Caco-2 (cell line): ENCODE results near the gene SLC41A2. TPM values are rescaled to one million over a fixed set of nuclear protein-coding genes. Genes with fewer than 3 reads are reported as not detected.

Experiments
- BruUV-seq: library from RNA; stranded (reverse); fragments of 400-500 nt; replicated peaks from 2 replicates; lab custom pipeline; 2021; lab: Mats Ljungman, UMichigan
- CTCF ChIA-PET: fragments of 300-600 bp; sonication (Branson Sonifier 250); formaldehyde crosslinking; loops from one replicate; lab custom pipeline; 2022; ENCODE audit warnings: antibody characterized with exemption; lab: Charles Lee
- POLR2A ChIA-PET: fragments of 300-600 bp; sonication (Branson Sonifier 250); formaldehyde crosslinking; loops from one replicate; lab custom pipeline; 2022; ENCODE audit warnings: antibody characterized with exemption; lab: Charles Lee
- DNase-seq, 2 experiments: peaks; one replicate each; pipeline versions ENCODE4 v3.0.0 to v3.0.0-alpha.2; 2020 to 2022
- H3K27me3 ChIP-seq: replicated peaks from 2 replicates; pipeline ENCODE4 v1.6.0; 2011; ENCODE audit warnings: low read length; ENCODE audit not compliant: control insufficient read depth, insufficient read depth
- H3K36me3 ChIP-seq: 2 replicates; pipeline ENCODE4 v1.5.1; 2011; ENCODE audit warnings: low read length; ENCODE audit not compliant: control insufficient read depth, insufficient read depth
- H3K4me1 ChIP-seq: fragments of 250-450 bp; sonication (Bioruptor Pico); 2 replicates; pipeline ENCODE4 v1.5.1; 2020; ENCODE audit warnings: mild to moderate bottlenecking
- H3K4me3 ChIP-seq: 2 replicates; pipeline ENCODE4 v1.5.1; 2011; ENCODE audit warnings: low read depth, mild to moderate bottlenecking, control low read depth, low read length
- H3K9me3 ChIP-seq: fragments of 250-450 bp; sonication (Bioruptor Pico); 2 replicates; pipeline ENCODE4 v1.5.1; 2020; ENCODE audit warnings: mild to moderate bottlenecking, moderate library complexity
- H3K27ac Mint-ChIP-seq: one replicate; pipeline ENCODE4 v1.8.0; 2022; ENCODE audit warnings: mixed read lengths; ENCODE audit not compliant: unreplicated experiment
- H3K27me3 Mint-ChIP-seq: one replicate; pipeline ENCODE4 v1.8.0; 2022; ENCODE audit warnings: mixed read lengths; ENCODE audit not compliant: insufficient read depth, unreplicated experiment
- H3K36me3 Mint-ChIP-seq: one replicate; pipeline ENCODE4 v1.8.0; 2022; ENCODE audit warnings: mild to moderate bottlenecking, mixed read lengths; ENCODE audit not compliant: insufficient read depth, unreplicated experiment
- H3K4me1 Mint-ChIP-seq: one replicate; pipeline ENCODE4 v1.8.0; 2022; ENCODE audit warnings: low read depth, mixed read lengths; ENCODE audit not compliant: unreplicated experiment
- H3K4me3 Mint-ChIP-seq: one replicate; pipeline ENCODE4 v1.8.0; 2022; ENCODE audit warnings: mild to moderate bottlenecking, moderate library complexity, mixed read lengths; ENCODE audit not compliant: unreplicated experiment
- H3K9me3 Mint-ChIP-seq: one replicate; pipeline ENCODE4 v1.8.0; 2022; ENCODE audit warnings: mixed read lengths; ENCODE audit not compliant: unreplicated experiment
- CTCF ChIP-seq, 2 experiments: fragments of 200-600 bp in 1 of 2; IDR thresholded peaks; 1 replicate in 1 of 2; 2 replicates in 1 of 2; pipeline versions ENCODE4 v1.5.1 to v1.8.0; 2011 to 2022; ENCODE audit warnings: antibody characterized with exemption in 1 of 2, control low read depth in 1 of 2, inconsistent platforms in 1 of 2, low read depth in 1 of 2, low read length in 1 of 2, mild to moderate bottlenecking in 1 of 2, moderate library complexity in 1 of 2; ENCODE audit not compliant: insufficient read depth in 1 of 2, severe bottlenecking in 1 of 2, unreplicated experiment in 1 of 2
- intact Hi-C: fragments of 100-400 bp; cut with micrococcal nuclease; formaldehyde crosslinking; loops from one replicate; pipeline ENCODE4 v1.10.0; 2022; ENCODE audit not compliant: unreplicated experiment
- total RNA-seq: library from RNA; stranded (reverse); gene quantifications from 2 replicates; pipeline ENCODE4 v1.2.3, GENCODE V29; 2022

The SLC41A2 gene
- total RNA-seq, 1 experiment from 2014 or later: 21.6 TPM

DNA sequence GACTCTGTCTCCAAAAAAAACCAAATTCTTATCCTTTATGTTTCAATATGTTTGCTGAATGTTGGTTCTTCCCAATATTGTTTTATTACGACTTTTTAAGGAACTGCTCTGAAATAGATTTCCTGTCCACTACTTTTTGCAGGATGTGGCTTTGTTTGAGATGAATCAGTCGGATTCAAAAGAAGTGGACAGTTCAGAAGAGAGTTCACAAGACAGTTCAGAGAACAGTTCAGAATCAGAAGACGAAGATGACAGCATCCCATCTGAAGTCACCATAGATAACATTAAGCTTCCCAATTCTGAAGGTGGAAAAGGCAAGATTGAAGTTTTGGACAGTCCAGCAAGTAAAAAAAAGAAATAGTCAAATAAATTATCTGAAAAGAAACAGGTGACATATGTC, 36.2 kb upstream of the SLC41A2 start:
- Mint-ChIP-seq H3K36me3 (peaks cover 42% of the 10 kb centered on the region), H3K4me1 (no peaks in the 10 kb centered on the region), H3K4me3 (no peak overlapping the region), H3K9me3 (no peaks in the 10 kb centered on the region), H3K27ac (no peak overlapping the region), H3K27me3 (no peaks in the 10 kb centered on the region)
- ChIA-PET POLR2A (no interaction called here), CTCF (no interaction called here)
- no peaks in the 10 kb centered on the region for H3K9me3 ChIP-seq
- intact Hi-C loops: no loop called here
- BruUV-seq: no TSS peak
- no peak overlapping the region for H3K4me3 ChIP-seq
- no peak for DNase-seq
- no peaks in the 10 kb centered on the region for H3K27me3 ChIP-seq
- H3K4me1 ChIP-seq: no peaks in the 10 kb centered on the region
- no peak for TF ChIP-seq CTCF (IDR thresholded peaks at IDR 0.05; ENCODE audit: insufficient read depth in 1 of 2, low read depth in 1 of 2, low read length in 1 of 2, severe bottlenecking in 1 of 2, unreplicated experiment in 1 of 2)
- H3K36me3 ChIP-seq: peaks cover 1% of the 10 kb centered on the region; the same call in 1 of the 2 replicates

GRCh38 chr12:104991565-104992128, 33.6 kb upstream of the SLC41A2 start:
- peaks cover 47% of the 10 kb centered on the region for H3K36me3 Mint-ChIP-seq
- intact Hi-C loops: no loop called here
- peaks cover 12% of the 10 kb centered on the region for H3K4me1 Mint-ChIP-seq
- H3K27me3 Mint-ChIP-seq: no peaks in the 10 kb centered on the region
- H3K4me3 ChIP-seq: no peak overlapping the region
- no peak overlapping the region for H3K4me3 Mint-ChIP-seq
- no peaks in the 10 kb centered on the region for H3K9me3 Mint-ChIP-seq
- no peaks in the 10 kb centered on the region for H3K9me3 ChIP-seq
- no peak overlapping the region for H3K27ac Mint-ChIP-seq
- BruUV-seq: no TSS peak
- 0 out of 2 replicates have a peak, but pooled peaks cover 3% of the 10 kb centered on the region for H3K4me1 ChIP-seq
- no peak for DNase-seq
- no peaks in the 10 kb centered on the region for H3K27me3 ChIP-seq
- ChIA-PET CTCF (no interaction called here), POLR2A (no interaction called here)
- no peaks in the 10 kb centered on the region for H3K36me3 ChIP-seq
- no peak for TF ChIP-seq CTCF (IDR thresholded peaks at IDR 0.05; ENCODE audit: insufficient read depth in 1 of 2, low read depth in 1 of 2, low read length in 1 of 2, severe bottlenecking in 1 of 2, unreplicated experiment in 1 of 2)

DNA sequence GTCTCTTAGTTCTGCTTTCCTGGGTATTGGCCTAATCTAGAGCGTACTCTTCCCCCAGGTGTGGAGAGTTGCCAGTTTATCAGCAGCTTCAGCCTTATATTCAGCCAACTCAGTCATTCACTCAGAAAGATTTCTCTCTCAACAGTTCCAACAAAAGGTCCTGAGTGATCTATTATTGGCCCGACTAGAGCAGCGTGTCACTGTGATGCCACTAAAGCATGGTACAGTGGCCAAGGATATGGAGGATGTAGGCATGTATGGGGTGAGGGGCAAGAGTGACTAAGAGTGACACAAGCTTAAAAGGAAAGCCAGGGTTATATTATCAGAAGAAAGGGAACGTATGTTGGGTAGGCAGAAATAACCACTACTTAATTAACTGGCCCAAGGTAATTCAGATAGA, 32.9 kb upstream of the SLC41A2 start:
- peaks cover 43% of the 10 kb centered on the region for H3K36me3 Mint-ChIP-seq
- H3K4me1 ChIP-seq: 0 out of 2 replicates have a peak, but pooled peaks cover 3% of the 10 kb centered on the region
- no peak overlapping the region for H3K4me3 ChIP-seq
- intact Hi-C loops: no loop called here
- no peaks in the 10 kb centered on the region for H3K36me3 ChIP-seq
- BruUV-seq: no TSS peak
- H3K27ac Mint-ChIP-seq: no peak overlapping the region
- no peak for TF ChIP-seq CTCF (IDR thresholded peaks at IDR 0.05; ENCODE audit: insufficient read depth in 1 of 2, low read depth in 1 of 2, low read length in 1 of 2, severe bottlenecking in 1 of 2, unreplicated experiment in 1 of 2)
- no peak for DNase-seq
- no peaks in the 10 kb centered on the region for H3K9me3 Mint-ChIP-seq
- ChIA-PET POLR2A (no interaction called here), CTCF (no interaction called here)
- H3K4me1 Mint-ChIP-seq: peaks cover 12% of the 10 kb centered on the region
- no peaks in the 10 kb centered on the region for H3K27me3 Mint-ChIP-seq
- H3K4me3 Mint-ChIP-seq: no peak overlapping the region
- H3K27me3 ChIP-seq: no peaks in the 10 kb centered on the region
- no peaks in the 10 kb centered on the region for H3K9me3 ChIP-seq
